Lower lobe of right lung (tissue), 2 donors: ENCODE measurements around the gene CCDC89. TPM values are rescaled to one million over a fixed set of nuclear protein-coding genes. Genes with fewer than 3 reads are reported as not detected.
"Not testable (repeated sequence)": the region's sequence is repeated elsewhere in the genome, so short reads cannot be mapped to it uniquely, and the experiment has no call there.

Experiments
- ATAC-seq, 2 donors: fragments of 200-7000 bp; cut with Tn5 transposase; one replicate each; pipeline ENCODE4 v1.9.1; 2020 to 2022; ENCODE audit warnings: mild to moderate bottlenecking in 2 of 2, moderate library complexity in 2 of 2
- DNase-seq: peaks from one replicate; pipeline ENCODE4 v3.0.0-alpha.2; 2020
- H3K27ac ChIP-seq: fragments of 200-600 bp; one replicate; pipeline ENCODE4 v1.8.0; 2022
- H3K27me3 ChIP-seq: fragments of 200-600 bp; one replicate; pipeline ENCODE4 v1.8.0; 2022; ENCODE audit warnings: low read depth
- H3K36me3 ChIP-seq: fragments of 200-600 bp; one replicate; pipeline ENCODE4 v1.8.0; 2022; ENCODE audit warnings: mild to moderate bottlenecking
- H3K4me1 ChIP-seq: fragments of 200-600 bp; one replicate; pipeline ENCODE4 v1.8.0; 2022
- H3K4me3 ChIP-seq: fragments of 200-600 bp; one replicate; pipeline ENCODE4 v1.8.0; 2022; ENCODE audit warnings: mild to moderate bottlenecking
- H3K9me3 ChIP-seq: fragments of 200-600 bp; one replicate; pipeline ENCODE4 v1.8.0; 2022
- CTCF ChIP-seq: fragments of 200-600 bp; IDR thresholded peaks from one replicate; pipeline ENCODE4 v1.8.0; 2022; ENCODE audit warnings: antibody characterized with exemption, mild to moderate bottlenecking
- intact Hi-C: fragments of 100-400 bp; cut with DNase I; formaldehyde crosslinking; loops from one replicate; pipeline ENCODE4 v1.11.0; 2022
- total RNA-seq: library from RNA; stranded (reverse); fragmentation: NEBNext Ultra II Directional; extraction: Animal tissue kit (Norgen Biotek cat#: 25700); gene quantifications from one replicate; pipeline ENCODE4 v1.2.1, GENCODE V29; 2021
- donor health status: DM: no; HTN: yes; CAD: no; lungs with severe emphysema.

The CCDC89 gene
- total RNA-seq, 1 donor from 2014 or later = 1.6 TPM

GRCh38 chr11:85656777-85657176 is 29.2 kb downstream of the CCDC89 start:
- peaks cover 83% of the 10 kb centered on the region for H3K36me3 ChIP-seq
- no peak overlapping the region for H3K27ac ChIP-seq
- intact Hi-C loops = no loop called here
- H3K27me3 ChIP-seq = no peaks in the 10 kb centered on the region
- peaks cover 38% of the 10 kb centered on the region for H3K4me1 ChIP-seq
- no peaks in the 10 kb centered on the region for H3K9me3 ChIP-seq
- no peak overlapping the region for H3K4me3 ChIP-seq
- no peak for DNase-seq
- ATAC-seq = no peak
- no peak for TF ChIP-seq CTCF

- intact Hi-C loops, DNase-seq: not testable (repeated sequence)
- H3K36me3 ChIP-seq = peaks cover 69% of the 10 kb centered on the region
Measured at GRCh38 chr11:85654343-85654742, 31.7 kb downstream of the CCDC89 start.

GRCh38 chr11:85652786-85653447 is 33.1 kb downstream of the CCDC89 start:
- Histone ChIP-seq H3K36me3 (peaks cover 61% of the 10 kb centered on the region), H3K27ac (no peak overlapping the region), H3K4me3 (no peak overlapping the region), H3K9me3 (no peaks in the 10 kb centered on the region), H3K27me3 (no peaks in the 10 kb centered on the region), H3K4me1 (peaks cover 23% of the 10 kb centered on the region)
- no peak for ATAC-seq
- intact Hi-C loops = no loop called here
- no peak for TF ChIP-seq CTCF
- no peak for DNase-seq

More at GRCh38 chr11:85654343-85654742, 31.7 kb downstream of the CCDC89 start:
- not testable (repeated sequence) for H3K4me3 ChIP-seq, ATAC-seq, H3K27ac ChIP-seq, H3K27me3 ChIP-seq, H3K9me3 ChIP-seq
- H3K4me1 ChIP-seq = peaks cover 20% of the 10 kb centered on the region

- ATAC-seq = no peak
- Histone ChIP-seq H3K4me3 (no peak overlapping the region), H3K36me3 (peaks cover 43% of the 10 kb centered on the region), H3K4me1 (peaks cover 24% of the 10 kb centered on the region), H3K27me3 (no peaks in the 10 kb centered on the region), H3K27ac (no peak overlapping the region), H3K9me3 (no peaks in the 10 kb centered on the region)
- no peak for DNase-seq
- no peak for TF ChIP-seq CTCF
- intact Hi-C loops = no loop called here
Measured at GRCh38 chr11:85651118-85651517, 34.9 kb downstream of the CCDC89 start.

- intact Hi-C loops = no loop called here
- peak; percentile 94 for DNase-seq
- TF ChIP-seq CTCF = no peak
- no peaks in the 10 kb centered on the region for H3K9me3 ChIP-seq
- peak within 1 kb of the TSS; percentile 80 for H3K27ac ChIP-seq
- H3K36me3 ChIP-seq = peaks cover 12% of the 10 kb centered on the region
- no peaks in the 10 kb centered on the region for H3K27me3 ChIP-seq
- peaks cover 24% of the 10 kb centered on the region for H3K4me1 ChIP-seq
- H3K4me3 ChIP-seq = peak within 1 kb of the TSS; percentile 74
- ATAC-seq = peak; percentile 99 to 100
Measured at GRCh38 chr11:85647604-85648299, 38.2 kb downstream of the CCDC89 start, which contains the start of gene TMEM126A. Gene TMEM126A, plus strand, starts transcription at chr11:85647967. Its CDS starts 2,289 bp downstream, at chr11:85650256.

GRCh38 chr11:85647078-85647477 is 38.9 kb downstream of the CCDC89 start:
- peak overlapping the region; percentile 80 for H3K27ac ChIP-seq
- H3K27me3 ChIP-seq = no peaks in the 10 kb centered on the region

More at GRCh38 chr11:85647078-85647477, 38.9 kb downstream of the CCDC89 start:
- ATAC-seq = peak in 1 of 2 donors; percentile 3
- Histone ChIP-seq H3K36me3 (peaks cover 12% of the 10 kb centered on the region), H3K4me3 (peak overlapping the region; percentile 74), H3K4me1 (peaks cover 24% of the 10 kb centered on the region), H3K9me3 (no peaks in the 10 kb centered on the region)
- intact Hi-C loops = no loop called here
- TF ChIP-seq CTCF = no peak
- no peak for DNase-seq
